ENCODE data around the gene RGL1.

Gene RGL1

DNA sequence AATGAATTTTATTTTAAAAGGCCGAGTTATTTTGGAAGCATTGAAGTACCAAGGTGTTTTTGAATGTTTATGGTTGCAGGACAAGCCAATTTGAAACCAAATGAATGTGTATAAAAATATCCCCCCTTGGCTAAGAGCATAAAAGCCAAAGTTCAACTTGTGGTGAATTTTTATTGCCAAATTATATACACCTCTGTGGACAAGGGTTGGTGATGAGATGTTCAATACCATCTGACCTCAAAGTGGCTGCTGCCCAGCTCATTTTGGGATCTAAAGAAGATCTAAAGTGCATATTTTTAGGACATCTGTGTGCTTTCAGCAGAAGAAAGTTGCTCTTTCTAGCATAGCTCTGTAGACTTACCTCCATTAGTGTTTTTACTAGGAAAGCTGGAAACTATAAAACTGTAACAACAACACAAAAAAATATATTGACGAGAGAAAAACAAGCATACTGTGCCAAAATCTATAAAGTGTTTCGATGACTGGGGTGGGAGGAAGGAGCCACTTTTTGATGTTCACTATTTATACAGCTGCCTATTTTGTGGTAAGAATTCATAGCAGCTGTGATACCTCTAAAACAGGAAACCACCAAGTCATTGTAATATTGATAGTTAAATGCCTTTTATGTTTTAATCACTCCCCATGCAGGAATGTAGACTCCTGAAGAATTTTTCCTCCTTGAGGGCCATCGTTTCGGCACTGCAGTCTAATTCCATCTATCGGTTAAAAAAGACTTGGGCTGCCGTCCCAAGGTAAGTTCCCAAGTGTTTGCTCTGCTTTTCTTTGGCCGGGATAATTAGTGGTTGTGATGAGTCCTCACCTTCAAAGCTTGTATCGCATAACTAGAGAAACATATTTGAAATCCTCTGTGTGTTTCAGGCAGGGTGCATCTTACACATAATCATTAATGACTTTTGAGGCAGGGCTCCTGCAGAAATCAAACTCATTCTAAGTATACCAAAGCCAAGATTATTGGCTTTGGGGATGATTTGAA is 83.2 kb downstream of the RGL1 start:
- Histone ChIP-seq H3K4me3 (ENCODE audit: low read depth, low read length) (no peak overlapping the region), H3K36me3 (ENCODE audit: insufficient read depth, low read length) (peaks cover 36% of the 10 kb centered on the region), H2AFZ (ENCODE audit: low read length, unreplicated experiment) (no peak overlapping the region), H3K27me3 (ENCODE audit: insufficient read depth, low read length) (no peaks in the 10 kb centered on the region), H3K4me1 (ENCODE audit: control insufficient read depth, insufficient read depth, low read length, unreplicated experiment) (peaks cover 8% of the 10 kb centered on the region), H3K27ac (ENCODE audit: low read depth, low read length) (no peak overlapping the region), H3K79me2 (ENCODE audit: control insufficient read depth, insufficient read depth, low read length, unreplicated experiment) (no peaks in the 10 kb centered on the region)

- Histone ChIP-seq H3K4me3 (ENCODE audit: low read depth, low read length) (no peak overlapping the region), H3K27me3 (ENCODE audit: insufficient read depth, low read length) (no peaks in the 10 kb centered on the region), H3K4me1 (ENCODE audit: control insufficient read depth, insufficient read depth, low read length, unreplicated experiment) (peaks cover 8% of the 10 kb centered on the region), H3K79me2 (ENCODE audit: control insufficient read depth, insufficient read depth, low read length, unreplicated experiment) (no peaks in the 10 kb centered on the region), H3K36me3 (ENCODE audit: insufficient read depth, low read length) (peaks cover 31% of the 10 kb centered on the region), H2AFZ (ENCODE audit: low read length, unreplicated experiment) (no peak overlapping the region), H3K27ac (ENCODE audit: low read depth, low read length) (no peak overlapping the region)
Measured at GRCh38 chr1:183889095-183889494, 84.2 kb downstream of the RGL1 start.

DNA sequence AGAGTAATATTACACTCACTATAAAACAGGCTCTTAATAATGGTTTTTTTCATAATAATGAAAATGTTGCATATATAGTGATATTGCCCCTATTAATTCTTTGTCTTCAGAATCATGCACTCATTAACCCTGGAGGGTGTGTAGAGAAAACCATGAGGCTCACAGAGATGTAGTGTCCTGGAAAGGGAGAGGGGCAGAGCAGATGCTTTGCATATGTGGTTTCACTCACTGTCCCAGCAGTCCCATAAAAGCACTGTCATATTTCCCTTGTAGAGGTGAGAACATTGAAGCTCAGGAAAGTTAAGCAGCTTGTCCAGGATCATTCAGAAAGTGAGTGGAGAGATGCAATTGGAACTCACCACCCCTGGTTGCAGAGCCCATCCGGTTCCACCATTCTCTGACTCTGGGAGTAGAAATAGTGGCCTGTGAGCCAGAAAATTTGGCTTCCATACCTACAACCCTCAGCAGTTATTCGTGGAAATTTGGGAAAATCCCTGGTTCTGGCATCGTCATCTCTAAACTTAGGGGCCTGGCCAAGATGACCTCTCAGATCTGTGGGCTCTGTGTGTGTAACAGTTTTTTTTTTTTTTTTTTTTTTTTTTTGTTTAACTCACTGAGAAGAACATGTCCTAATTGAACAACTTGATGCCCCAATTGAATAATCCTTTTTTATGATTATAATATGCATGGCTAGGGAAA is 86.4 kb downstream of the RGL1 start:
- Histone ChIP-seq H3K27me3 (ENCODE audit: insufficient read depth, low read length) (no peaks in the 10 kb centered on the region), H3K4me1 (ENCODE audit: control insufficient read depth, insufficient read depth, low read length, unreplicated experiment) (peaks cover 12% of the 10 kb centered on the region), H3K27ac (ENCODE audit: low read depth, low read length) (no peak overlapping the region), H3K36me3 (ENCODE audit: insufficient read depth, low read length) (peaks cover 26% of the 10 kb centered on the region), H3K4me3 (ENCODE audit: low read depth, low read length) (no peak overlapping the region), H3K79me2 (ENCODE audit: control insufficient read depth, insufficient read depth, low read length, unreplicated experiment) (no peaks in the 10 kb centered on the region), H2AFZ (ENCODE audit: low read length, unreplicated experiment) (no peak overlapping the region)

DNA sequence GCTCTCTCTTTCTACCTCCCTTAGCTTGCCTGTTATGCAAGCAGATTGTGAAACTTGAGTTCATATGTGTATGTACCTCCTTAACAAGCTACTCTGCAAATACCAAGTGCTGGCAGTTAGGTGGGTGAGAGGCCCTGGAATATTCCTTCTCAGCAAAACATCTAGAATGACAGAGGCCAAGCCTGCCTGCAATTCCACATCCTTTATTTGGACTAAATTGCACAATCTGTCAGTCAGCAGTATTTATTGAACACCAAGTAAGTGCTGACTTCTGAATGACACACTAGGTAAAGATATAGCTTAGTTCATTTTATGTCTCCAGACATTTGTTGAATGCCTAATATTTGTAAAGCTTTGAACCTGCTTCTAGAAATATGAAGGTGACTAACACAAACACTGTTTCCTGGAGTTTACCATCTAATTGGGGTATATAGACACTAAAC is 87.5 kb downstream of the RGL1 start:
- Histone ChIP-seq H3K27me3 (ENCODE audit: insufficient read depth, low read length) (no peaks in the 10 kb centered on the region), H3K27ac (ENCODE audit: low read depth, low read length) (no peak overlapping the region), H3K79me2 (ENCODE audit: control insufficient read depth, insufficient read depth, low read length, unreplicated experiment) (no peaks in the 10 kb centered on the region), H2AFZ (ENCODE audit: low read length, unreplicated experiment) (no peak overlapping the region), H3K4me1 (ENCODE audit: control insufficient read depth, insufficient read depth, low read length, unreplicated experiment) (peaks cover 17% of the 10 kb centered on the region), H3K36me3 (ENCODE audit: insufficient read depth, low read length) (peaks cover 27% of the 10 kb centered on the region; the same call in 1 of the 2 replicates), H3K4me3 (ENCODE audit: low read depth, low read length) (no peak overlapping the region)

- Histone ChIP-seq H3K79me2 (ENCODE audit: control insufficient read depth, insufficient read depth, low read length, unreplicated experiment) (no peaks in the 10 kb centered on the region), H2AFZ (ENCODE audit: low read length, unreplicated experiment) (no peak overlapping the region), H3K4me1 (ENCODE audit: control insufficient read depth, insufficient read depth, low read length, unreplicated experiment) (peaks cover 17% of the 10 kb centered on the region), H3K4me3 (ENCODE audit: low read depth, low read length) (no peak overlapping the region), H3K27me3 (ENCODE audit: insufficient read depth, low read length) (no peaks in the 10 kb centered on the region), H3K36me3 (ENCODE audit: insufficient read depth, low read length) (peaks cover 28% of the 10 kb centered on the region; the same call in 1 of the 2 replicates), H3K27ac (ENCODE audit: low read depth, low read length) (no peak overlapping the region)
Measured at GRCh38 chr1:183893561-183894289, 88.8 kb downstream of the RGL1 start.

- H3K27ac ChIP-seq (ENCODE audit: low read depth, low read length), result no peak overlapping the region
- H3K4me3 ChIP-seq (ENCODE audit: low read depth, low read length), result no peak overlapping the region
- H3K4me1 ChIP-seq (ENCODE audit: control insufficient read depth, insufficient read depth, low read length, unreplicated experiment), result peaks cover 17% of the 10 kb centered on the region
Measured at GRCh38 chr1:183894290-183894565, 89.3 kb downstream of the RGL1 start.

DNA sequence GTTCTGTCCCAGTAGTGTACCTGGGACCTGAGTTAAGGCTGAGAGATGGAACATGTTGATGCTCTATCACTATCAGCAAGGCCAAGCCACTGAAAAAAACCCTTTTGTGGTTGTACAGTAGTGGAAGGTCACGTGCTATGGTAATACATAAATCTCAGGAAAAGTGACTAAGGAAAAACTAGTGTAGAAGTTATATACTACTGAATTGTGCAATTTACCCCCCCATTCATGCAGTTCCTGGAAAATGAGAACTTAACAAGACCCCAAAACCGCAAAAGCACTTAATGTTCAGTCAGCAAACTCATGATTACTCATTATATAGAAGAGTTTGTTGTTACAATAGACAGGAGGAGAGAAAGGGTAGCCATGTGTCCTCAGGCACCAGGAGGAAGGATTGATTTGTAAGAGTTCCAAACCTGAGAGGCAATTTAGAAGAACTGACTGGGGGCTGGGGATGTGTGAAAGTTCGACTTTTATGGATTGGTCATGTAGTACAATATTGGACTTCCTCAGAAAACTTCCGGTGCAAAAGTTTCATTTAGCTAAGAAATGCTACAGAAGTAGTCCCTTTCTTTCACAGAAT is 91.6 kb downstream of the RGL1 start:
- Histone ChIP-seq H3K27ac (ENCODE audit: low read depth, low read length) (peak overlapping the region; percentile 31; the same call in 1 of the 2 replicates), H3K36me3 (ENCODE audit: insufficient read depth, low read length) (peaks cover 35% of the 10 kb centered on the region), H3K4me3 (ENCODE audit: low read depth, low read length) (no peak overlapping the region), H2AFZ (ENCODE audit: low read length, unreplicated experiment) (no peak overlapping the region), H3K79me2 (ENCODE audit: control insufficient read depth, insufficient read depth, low read length, unreplicated experiment) (no peaks in the 10 kb centered on the region), H3K4me1 (ENCODE audit: control insufficient read depth, insufficient read depth, low read length, unreplicated experiment) (peaks cover 17% of the 10 kb centered on the region), H3K27me3 (ENCODE audit: insufficient read depth, low read length) (no peaks in the 10 kb centered on the region)

More at GRCh38 chr1:183894290-183894565, 89.3 kb downstream of the RGL1 start:
- no peaks in the 10 kb centered on the region for H3K79me2 ChIP-seq (ENCODE audit: control insufficient read depth, insufficient read depth, low read length, unreplicated experiment)
- H3K27me3 ChIP-seq (ENCODE audit: insufficient read depth, low read length), result no peaks in the 10 kb centered on the region
- no peak overlapping the region for H2AFZ ChIP-seq (ENCODE audit: low read length, unreplicated experiment)
- peaks cover 27% of the 10 kb centered on the region; the same call in 1 of the 2 replicates for H3K36me3 ChIP-seq (ENCODE audit: insufficient read depth, low read length)

GRCh38 chr1:183898001-183898396 is 93.1 kb downstream of the RGL1 start:
- no peak overlapping the region for H3K27ac ChIP-seq (ENCODE audit: low read depth, low read length)
- H3K27me3 ChIP-seq (ENCODE audit: insufficient read depth, low read length), result no peaks in the 10 kb centered on the region
- H3K4me3 ChIP-seq (ENCODE audit: low read depth, low read length), result no peak overlapping the region
- H2AFZ ChIP-seq (ENCODE audit: low read length, unreplicated experiment), result no peak overlapping the region
- H3K79me2 ChIP-seq (ENCODE audit: control insufficient read depth, insufficient read depth, low read length, unreplicated experiment), result no peaks in the 10 kb centered on the region
- H3K36me3 ChIP-seq (ENCODE audit: insufficient read depth, low read length), result peaks cover 29% of the 10 kb centered on the region
- H3K4me1 ChIP-seq (ENCODE audit: control insufficient read depth, insufficient read depth, low read length, unreplicated experiment), result peaks cover 9% of the 10 kb centered on the region

- Histone ChIP-seq H3K4me1 (ENCODE audit: control insufficient read depth, insufficient read depth, low read length, unreplicated experiment) (peaks cover 9% of the 10 kb centered on the region), H3K79me2 (ENCODE audit: control insufficient read depth, insufficient read depth, low read length, unreplicated experiment) (no peaks in the 10 kb centered on the region), H3K36me3 (ENCODE audit: insufficient read depth, low read length) (peaks cover 31% of the 10 kb centered on the region), H2AFZ (ENCODE audit: low read length, unreplicated experiment) (no peak overlapping the region), H3K27ac (ENCODE audit: low read depth, low read length) (no peak overlapping the region), H3K4me3 (ENCODE audit: low read depth, low read length) (no peak overlapping the region), H3K27me3 (ENCODE audit: insufficient read depth, low read length) (no peaks in the 10 kb centered on the region)
Measured at GRCh38 chr1:183898610-183899009, 93.7 kb downstream of the RGL1 start.

- no peak overlapping the region for H2AFZ ChIP-seq (ENCODE audit: low read length, unreplicated experiment)
- H3K79me2 ChIP-seq (ENCODE audit: control insufficient read depth, insufficient read depth, low read length, unreplicated experiment), result no peaks in the 10 kb centered on the region
- H3K4me1 ChIP-seq (ENCODE audit: control insufficient read depth, insufficient read depth, low read length, unreplicated experiment), result peaks cover 2% of the 10 kb centered on the region
- no peak overlapping the region for H3K4me3 ChIP-seq (ENCODE audit: low read depth, low read length)
- H3K36me3 ChIP-seq (ENCODE audit: insufficient read depth, low read length), result peaks cover 29% of the 10 kb centered on the region
- no peak overlapping the region for H3K27ac ChIP-seq (ENCODE audit: low read depth, low read length)
- H3K27me3 ChIP-seq (ENCODE audit: insufficient read depth, low read length), result no peaks in the 10 kb centered on the region
Measured at GRCh38 chr1:183901748-183902330, 96.9 kb downstream of the RGL1 start.

Measured in ACC112 (cell line).